DMS79 (cell line): Measurements from ENCODE around the gene TCFL5.

ENCODE experiments used
- DNase-seq: peaks from one replicate; lab custom pipeline; 2025; lab: John Stamatoyannopoulos, UW

TCFL5 gene

DNA sequence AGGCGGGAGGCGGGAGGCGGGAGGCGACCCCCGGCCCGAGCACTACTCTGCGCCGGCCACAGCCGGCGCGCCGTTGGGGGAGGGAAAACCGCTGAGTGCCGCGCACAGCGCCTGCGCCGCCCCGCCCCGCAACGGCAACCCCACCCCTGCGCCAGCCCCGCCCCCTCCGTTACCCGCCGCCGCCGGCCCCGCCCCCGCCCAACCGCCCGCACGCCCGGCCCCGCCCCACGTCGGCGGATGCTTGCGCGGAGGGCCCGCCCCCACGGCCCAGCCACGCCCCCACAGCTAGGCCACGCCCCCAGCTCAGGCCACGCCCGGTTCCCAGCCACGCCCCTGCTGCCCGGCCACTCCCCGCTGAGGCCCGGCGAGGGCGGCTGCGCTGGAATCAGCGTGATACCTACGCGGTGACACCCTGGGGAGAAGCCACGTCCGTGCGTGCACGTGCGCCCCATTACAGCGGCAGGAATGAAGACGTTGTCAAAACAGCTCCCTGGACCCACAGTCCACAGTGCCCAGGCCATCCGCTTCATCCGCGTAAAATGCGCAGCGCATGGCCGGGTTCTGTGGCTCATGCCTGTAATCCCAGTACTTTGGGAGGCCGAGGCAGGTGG lies at the start of gene TCFL5:
TCFL5 (minus strand) TSS at position 97 of the 611 bp plus-strand sequence. CDS start 152 bp downstream, outside the sequence.
- peak; percentile 18 for DNase-seq

DNA sequence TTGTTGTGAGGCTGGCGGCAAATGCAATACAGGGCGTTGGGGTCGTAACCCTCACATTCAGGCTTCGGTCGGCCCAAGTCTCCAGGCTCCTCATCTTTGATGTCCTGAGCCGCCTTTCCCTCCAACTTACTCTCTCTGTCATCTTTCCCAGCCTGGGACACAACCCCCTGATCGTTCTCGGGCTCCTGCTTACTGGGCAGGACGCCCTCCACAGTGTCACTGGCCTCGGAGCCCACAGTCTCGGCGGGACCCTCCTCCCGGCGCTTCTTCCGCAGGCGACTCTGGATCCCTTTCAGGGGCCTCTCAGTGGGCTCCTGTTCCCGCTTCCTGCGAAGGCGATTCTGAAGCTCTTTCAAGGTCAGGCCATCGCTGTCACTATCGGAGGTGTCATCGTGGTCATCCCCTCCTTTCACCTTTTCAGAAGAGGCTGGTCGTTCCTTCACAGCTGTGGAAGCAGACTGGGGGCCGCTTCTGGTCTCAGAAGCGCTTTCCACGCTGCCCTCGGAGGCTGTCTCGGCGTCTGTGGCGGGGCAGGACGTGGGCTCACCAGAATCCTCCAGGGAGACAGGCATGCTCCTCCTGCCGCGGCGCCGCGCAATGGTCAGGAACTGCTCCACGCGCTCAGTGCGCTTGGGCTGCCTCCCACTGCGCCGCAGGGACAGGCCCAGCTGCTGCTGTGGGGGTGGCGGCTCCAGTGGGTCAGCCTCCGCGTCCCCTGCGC lies 49.3 kb upstream of the TCFL5 start:
- DNase-seq, result no peak

DNA sequence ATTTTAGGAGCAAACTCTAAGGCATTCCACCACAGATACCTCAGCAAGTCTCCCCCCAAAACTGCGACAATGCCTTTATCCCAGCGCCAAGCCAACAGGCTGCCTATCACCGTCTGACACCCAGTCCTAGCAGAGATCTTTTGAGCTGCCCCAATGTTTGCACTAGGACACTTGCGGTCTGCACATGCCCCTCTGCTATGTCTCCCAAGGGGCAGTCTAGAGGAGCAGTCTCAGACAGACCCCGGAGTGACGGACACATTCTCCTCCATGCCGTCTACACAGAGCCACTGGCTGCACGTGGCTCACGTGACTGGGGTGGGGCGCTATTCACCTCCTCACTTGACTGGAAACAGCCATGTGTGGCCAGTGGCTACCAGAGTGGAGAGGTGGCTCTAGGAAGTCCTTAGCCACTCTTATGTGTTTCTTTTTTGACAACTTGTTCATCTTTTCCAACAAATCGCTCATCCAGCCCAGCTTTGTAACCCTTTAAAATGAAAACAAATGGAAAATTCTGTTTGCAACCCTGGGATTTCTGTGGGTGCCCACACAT lies 48.7 kb upstream of the TCFL5 start:
- no peak for DNase-seq

DNA sequence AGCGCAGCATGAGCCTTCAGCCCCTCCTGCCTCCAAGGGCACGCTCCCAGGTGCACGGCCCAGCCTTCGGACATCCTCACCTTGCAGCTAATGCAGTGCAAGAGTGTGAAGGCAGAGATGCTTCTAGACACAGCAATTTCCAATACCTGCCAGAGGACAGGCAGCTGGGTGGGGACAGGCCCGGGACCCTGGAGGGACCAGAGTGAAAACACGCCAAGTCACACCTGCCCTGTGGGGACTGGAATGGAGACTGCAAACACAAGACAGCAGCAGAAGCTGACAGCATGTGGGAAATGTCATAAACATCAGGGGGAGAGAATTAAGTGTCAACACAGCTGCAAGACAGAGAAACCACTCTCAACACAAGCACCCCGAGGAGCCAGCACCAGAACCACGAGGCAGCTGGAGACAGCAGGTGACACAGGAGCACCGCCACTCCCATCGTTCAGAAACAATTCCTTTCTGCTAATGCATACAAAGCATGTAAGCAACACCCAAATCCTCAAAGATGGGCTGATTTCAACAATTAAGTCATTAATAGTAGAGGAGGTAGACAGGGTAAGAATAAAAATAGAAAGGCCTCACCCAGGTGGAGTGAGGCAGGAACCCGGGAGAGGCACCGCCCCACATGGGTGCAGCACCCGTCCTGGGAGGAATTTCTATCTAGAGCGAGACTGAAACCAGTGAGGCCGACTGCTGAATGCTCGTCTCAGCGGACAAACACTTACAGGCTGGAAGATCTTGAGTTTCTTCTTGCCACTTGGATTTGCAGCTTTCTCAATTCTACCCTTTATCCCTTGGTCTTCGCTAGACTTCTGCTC lies 47.6 kb upstream of the TCFL5 start:
- DNase-seq, result peak; percentile 16

DNA sequence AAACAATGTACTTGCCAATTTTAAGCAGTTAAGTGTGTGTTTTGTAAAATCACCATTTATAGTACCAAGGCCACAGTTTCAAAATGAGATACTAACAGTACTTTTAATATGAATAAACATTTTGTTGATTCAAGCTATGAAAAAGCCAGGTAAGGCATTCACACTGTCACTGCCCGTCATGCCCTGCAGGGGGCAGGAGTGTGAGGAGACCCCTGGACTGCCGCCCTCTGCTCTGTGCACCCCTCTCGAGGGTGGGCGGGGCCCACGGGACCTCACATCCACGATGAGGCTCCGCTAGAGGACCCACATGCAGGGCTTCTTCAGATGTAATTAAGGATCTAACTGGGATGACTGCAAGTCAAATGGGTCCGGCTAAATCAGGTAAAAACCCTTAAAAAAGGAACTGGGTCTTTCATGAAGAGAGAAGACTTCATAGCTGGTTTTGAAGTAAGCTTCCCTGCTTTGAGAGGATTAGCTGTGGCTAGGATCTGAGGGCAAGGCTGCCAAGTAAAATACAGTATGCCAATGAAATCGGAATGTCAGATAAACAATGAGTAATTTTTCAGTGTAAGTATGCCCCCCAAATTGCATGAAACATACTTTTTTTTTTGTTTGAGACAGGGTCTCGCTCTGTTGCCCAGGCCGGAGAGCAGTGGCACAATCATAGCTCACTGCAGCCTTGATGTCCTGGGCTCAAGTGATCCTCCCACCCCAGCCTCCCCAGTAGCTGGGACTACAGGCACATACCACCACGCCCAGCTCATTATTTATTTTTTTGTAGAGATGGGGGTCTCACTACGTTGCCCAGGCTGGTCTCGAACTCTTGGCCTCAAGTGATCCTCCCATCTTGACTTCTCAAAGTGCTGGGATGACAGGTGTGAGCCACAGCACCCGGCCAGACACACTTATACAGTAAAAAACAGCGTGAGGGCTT lies 46.0 kb upstream of the TCFL5 start:
- no peak for DNase-seq

DNA sequence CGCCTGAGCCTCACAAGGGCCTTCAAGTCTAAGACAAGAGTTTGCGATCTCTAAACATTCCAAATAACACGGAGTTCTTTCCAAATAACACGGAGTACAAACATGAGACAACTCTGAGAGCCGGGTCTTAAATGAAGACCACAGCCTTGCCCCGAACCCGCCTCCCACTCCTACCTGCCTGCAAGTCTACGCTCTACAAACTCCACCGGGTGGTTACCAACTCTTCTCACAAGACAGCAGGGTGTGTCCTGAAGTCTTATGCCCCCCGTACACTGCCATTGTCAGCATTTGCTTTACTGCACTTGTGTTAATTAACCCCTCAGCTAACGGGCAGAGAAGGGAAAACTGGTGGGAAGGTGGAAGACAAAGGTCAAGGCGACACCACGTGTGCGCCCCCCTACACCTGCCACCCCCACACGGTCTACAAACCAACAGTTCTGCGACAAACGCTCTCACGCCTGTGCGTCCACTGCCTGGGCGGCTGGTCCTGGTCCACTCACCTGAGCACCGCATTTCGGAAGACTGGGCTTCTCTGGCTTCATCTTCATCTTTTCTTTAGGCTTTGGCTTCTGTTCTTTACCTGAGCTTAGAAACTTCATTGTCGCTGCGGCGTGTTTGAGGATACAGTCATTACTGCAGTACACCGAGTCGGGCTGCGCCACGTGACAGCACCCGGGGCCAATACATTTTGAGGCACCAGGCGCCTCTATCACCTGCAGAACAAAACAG lies 45.2 kb upstream of the TCFL5 start:
- no peak for DNase-seq

DNA sequence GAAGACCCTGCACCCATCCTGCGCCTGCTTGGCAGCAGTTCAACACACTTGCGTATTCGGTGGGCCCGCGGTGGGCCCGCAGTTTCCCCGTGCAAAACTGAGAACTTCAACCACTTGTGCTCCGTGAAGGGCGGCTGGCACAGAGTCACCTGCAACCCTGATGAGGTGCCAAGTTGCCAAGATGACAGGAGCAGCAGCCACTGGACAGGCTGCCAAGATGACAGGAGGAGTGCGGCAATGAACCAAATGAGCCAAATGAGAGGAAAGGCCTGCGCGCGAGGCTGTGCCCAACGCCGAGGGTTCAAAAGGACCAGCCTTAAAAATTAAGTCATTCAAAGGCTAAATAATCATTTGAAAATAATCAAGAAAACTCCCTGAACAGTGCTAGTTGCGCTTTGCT lies 44.6 kb upstream of the TCFL5 start:
- DNase-seq, result no peak

DNA sequence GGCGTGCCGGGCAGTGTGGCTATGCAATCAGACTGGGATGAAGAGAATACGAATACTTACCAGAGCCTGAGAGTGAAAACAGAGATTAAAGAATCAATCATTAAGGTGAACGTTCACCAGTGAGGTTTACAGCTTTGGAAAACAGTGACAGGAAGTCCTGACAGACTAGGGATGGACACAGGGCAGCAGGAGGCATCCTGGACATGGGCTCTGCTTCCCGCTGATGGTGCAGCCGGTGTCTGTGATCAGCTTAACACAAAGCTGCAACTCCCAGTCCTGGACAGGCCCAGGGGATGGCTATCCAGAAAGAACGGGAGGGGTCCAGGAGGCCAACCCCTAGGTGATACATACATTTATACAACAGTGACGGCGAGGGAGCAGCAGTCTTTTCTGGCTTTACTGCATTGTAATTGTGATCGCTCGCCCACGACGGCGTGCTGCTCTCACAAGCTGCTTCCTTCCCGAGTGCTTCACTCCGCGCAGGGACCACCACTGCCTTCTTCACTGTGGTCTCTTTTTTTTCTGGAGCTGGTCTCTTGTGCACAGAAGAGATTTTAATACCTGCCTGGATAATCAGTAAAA lies 44.0 kb upstream of the TCFL5 start:
- no peak for DNase-seq

DNA sequence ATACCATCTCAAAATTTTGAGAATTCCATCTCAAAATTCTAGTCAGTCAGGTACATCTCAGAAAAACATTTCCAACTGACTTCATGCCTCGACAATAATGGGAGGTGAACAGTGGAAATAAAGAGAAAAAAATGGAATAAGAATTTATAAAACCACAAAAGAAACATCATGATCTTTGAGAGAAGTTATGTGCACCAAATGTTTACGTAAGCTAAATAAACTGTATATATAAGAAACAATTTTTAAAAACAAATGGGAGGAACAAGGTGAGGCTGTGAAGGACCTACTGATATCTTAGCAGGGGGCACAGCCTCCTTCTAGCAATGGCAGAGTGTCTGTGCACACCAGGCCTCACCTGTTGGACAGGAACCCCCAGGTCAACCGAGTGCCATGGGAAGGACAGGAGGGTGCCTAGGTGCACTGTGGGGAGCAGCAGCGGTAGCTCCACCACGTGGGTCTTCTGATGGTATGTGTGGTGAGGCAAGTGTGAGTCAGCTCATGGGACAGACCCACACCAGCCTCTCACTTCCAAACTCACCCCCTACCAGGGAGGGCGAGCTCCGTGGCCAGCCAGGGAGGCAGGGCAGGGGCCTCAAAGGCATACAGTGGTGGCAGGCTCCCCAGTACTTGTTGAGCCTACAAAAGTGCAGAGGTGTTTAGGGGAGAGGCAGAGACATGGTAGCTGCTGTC lies 41.4 kb upstream of the TCFL5 start:
- no peak for DNase-seq

DNA sequence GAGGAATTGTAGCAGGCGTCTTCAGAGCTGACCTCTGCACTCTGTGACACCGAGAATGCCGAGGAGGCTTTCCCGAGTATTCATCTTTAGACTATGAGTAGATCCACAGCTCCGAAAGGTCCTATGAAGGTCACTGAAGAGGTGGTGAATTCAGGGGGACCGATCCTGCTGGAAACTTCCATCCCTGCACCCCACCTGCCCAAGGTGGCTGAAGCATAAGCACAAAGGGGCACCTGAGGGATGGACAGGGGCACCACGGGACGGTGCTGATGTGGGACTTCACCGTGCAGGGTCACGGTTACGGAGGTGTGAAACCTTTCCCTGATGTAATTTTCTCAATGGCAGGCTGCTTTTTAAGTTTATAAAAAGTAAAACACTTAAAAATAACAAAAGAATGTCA lies 40.3 kb upstream of the TCFL5 start:
- no peak for DNase-seq

DNA sequence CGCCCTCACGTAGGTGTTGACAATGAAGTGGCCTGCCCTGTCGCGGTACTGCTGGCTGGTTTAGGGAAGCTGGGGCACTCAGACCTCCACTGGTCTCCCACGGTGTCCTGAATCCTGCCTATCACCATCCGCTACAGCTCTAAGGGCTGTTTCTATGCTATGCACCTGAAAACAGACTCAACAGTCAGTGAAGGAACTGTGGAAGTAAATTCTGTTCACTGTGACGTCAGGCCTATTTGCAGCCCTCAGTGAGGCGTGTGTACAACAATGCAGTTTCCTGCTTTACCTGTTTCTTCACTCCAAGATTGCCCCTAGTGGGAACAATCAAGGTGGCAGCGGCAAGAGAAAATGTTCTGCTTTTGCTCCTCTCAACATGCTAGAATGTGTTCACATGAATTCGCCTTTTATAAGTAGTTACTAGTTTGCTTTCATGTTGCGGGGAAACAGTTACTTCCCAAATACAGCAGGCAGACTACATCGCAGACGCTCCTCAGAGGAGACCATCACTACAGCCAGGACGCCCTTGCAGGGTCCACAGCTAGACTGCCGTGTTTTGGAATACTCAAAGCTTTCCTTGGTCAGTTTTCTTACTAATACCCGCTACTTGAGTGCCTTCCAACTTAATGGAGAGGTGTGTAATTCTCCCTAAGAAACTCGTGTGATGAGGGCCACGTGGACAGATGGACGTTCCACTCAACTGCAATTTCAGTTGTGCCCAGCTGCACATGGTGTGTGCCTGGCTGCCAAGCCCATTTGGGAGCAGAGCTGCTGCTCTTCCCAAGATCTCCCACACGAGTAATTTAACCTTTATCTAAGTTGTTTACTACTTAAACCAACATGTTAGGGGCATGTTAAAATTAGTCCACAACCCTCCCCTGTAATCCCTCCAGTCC lies 39.3 kb upstream of the TCFL5 start:
- peak; percentile 25 for DNase-seq

DNA sequence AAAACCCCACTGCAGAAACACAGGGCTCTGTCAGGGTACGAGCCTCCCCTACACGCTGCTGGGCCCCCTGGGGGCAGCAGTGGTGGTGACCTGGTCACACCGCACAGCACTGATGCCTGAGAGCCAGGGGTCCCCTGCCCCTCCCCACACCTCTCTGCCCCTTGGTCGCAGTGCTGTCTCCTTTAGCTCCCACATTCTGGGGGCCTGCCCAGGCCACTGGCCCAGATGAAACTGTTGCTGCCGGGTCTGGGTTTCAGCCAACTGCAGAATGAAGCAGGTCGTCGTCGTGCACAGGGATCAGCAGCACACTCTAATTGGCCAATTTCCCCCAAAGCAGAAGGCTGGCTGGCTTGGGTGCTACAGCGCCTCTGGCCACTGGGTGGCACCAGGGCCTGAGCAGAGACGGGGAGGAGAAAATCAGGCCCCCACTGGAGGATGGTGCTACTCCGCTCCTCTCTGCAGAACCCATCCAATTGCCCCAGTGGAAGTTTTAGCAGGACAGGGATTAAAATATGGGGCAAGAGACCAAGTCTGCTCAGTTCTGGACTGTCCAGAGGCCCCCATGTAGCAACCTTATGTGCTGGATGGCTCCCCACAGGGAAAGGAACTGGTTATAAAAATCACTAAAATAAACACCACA lies 38.5 kb upstream of the TCFL5 start:
- peak; percentile 46 for DNase-seq

DNA sequence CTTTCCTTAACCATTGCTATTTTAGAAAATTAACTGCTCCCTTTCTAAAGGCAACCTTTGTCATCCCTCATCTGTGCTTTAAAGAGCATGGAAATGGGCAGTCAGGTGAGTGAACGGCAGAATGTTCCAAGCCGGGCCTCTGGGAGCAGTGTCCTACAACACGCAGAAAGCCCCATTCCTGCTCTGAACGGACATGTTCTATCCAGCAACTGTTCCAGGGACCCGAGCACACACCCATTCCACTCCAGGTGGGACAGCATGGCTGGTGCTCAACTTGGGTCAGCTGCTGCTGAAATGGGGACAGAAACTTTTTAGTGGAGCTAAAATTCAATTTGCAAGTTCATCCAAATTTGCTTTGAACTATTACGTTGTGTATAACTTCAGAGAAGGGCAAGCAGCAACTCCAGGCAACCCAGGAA lies 38.0 kb upstream of the TCFL5 start:
- DNase-seq, result no peak

DNA sequence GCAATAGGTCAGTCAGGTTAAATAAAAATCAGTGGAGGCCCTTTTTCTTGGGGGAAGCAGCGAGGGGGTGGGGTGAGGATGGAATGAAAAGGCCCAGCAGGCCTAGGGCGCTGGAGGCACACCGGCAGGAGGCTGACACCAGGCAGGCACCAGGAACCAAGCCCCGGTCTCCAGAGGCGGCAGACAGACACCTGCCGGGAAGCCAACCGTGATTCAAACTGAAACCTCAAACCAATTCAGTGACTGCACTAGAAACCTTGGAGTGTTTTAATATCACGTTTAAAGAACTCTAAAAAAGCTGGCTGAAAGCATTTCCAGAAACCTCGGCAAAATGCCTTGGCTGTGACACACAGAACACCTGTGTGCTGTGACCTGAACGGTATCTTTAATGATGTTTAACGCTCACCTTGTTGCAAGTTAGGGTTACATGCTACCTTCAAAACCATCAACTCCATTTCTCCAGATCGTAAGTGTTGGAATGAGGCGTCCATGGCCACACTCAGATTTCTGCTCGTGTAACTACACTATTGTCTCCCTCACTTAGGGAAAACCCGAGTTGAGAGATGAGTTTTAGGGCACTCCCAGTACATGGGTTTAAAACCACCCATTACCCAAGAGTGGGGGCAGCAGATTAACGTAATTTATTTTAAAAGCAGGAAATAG lies 37.5 kb upstream of the TCFL5 start:
- DNase-seq, result peak; percentile 45

DNA sequence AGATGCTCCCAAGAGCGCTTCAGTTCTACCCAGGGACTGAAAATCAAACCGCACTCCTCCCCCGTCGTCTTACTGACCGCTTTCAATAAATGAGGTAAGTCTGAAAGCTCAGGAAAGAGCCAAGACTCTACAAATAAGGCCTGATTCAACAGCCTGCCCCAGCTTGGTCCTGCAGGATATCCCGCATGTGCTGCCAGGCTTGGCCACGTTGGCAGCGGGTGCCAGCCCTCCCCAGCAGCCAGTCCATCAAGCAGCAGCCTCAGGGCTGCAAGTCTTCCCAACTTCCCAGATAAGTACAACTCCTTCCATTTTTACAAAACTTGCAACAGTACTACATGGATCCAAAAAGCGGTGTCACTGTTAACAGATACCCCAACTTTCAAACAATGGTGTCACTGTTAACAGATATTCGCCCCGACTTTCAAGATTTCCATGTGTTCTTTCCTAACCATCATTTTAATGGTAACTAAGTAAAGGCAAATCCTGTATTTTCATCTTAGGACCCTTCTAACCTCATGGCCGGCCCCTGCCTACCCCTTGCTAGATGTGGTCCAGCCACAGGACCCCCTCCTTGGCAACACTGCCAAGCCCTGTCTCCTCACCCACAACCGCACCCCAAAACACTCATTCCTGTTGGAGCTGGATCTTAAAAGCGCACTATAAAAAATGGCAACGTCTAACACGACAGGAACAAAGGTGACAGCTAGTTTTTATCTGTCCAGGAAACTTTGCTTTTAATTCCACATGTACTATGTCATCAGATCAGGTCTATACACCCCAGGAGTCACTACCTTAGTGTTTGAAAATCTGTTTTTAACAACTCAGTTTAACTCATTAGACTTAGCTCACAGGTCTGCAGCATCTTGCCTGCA lies 36.7 kb upstream of the TCFL5 start:
- no peak for DNase-seq

DNA sequence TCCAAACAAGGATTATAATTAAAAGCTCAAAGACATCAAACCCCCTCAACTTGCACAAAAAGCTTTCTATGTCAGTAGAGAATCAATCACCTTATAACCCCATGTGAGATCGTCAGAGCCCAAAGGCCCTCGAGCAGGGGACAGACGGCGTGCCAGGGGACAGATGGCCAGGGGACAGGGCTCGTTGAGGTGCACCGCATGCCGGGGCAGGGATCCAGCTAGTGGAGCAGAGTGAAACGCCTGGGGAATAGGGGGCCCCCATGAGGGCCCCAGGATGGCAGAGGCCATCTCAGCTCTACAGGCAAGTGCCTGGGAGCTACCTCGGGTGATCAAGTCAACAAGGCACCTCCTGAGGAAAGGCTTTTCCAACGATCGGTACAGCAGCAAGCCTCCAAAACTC lies 36.0 kb upstream of the TCFL5 start:
- DNase-seq, result no peak

DNA sequence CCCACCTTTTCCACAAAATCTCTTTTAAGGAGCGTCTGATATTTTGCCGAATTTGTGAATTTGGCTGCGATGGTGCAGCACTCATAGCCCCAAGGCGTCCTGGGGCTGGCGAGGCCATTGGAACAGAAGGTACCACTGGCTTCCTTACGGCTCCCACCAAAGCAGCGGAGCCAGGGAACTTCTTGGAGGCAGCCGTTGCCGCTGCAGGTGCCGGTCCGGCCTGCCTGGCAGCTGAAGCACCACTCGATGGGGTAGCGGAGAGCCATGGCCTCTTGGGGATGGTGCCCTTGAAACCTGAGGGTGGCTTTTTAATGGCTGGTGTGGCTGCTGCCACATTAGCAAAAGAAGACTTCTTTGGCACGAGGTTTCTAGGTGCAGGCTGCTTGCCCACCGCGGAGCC lies 34.9 kb upstream of the TCFL5 start:
- peak; percentile 83 for DNase-seq
